CD4-positive, alpha-beta T cell treated with Interleukin-15 for 1 hour (primary cell): ENCODE measurements around the gene BTN2A1.
A peak's percentile ranks its signal among the peaks of the same experiment; 100 is the strongest.
"Not testable (repeated sequence)": the region's sequence is repeated elsewhere in the genome, so short reads cannot be mapped to it uniquely, and the experiment has no call there.

Experiments used
- DNase-seq: peaks from one replicate; pipeline ENCODE4 v3.0.0-alpha.2; 2020

Gene BTN2A1

DNA sequence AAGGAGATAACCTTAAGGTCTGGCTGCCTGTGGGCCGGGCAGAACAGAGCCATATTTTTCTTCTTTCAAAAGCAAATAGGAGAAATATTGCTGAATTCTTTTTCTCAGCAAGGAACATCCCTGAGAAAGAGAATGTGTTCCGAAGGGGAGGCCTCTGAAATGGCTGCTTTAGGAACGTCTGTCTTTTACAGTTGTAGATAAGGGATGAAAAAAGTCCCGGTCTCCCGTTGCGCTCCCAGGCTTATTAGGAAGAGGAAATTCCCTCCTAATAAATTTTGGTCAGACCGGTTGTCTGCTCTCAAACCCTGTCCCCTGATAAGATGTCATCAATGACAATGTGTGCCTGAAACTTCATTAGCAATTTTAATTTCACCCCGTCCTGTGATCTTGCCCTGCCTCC, 24.1 kb upstream of the BTN2A1 start:
- DNase-seq, result not testable (repeated sequence)

- DNase-seq, result no peak
Observed at GRCh38 chr6:26436018-26436417, 21.7 kb upstream of the BTN2A1 start.

GRCh38 chr6:26437550-26437949, 20.2 kb upstream of the BTN2A1 start:
- DNase-seq, result no peak

GRCh38 chr6:26438000-26438399, 19.8 kb upstream of the BTN2A1 start:
- DNase-seq, result no peak

DNA sequence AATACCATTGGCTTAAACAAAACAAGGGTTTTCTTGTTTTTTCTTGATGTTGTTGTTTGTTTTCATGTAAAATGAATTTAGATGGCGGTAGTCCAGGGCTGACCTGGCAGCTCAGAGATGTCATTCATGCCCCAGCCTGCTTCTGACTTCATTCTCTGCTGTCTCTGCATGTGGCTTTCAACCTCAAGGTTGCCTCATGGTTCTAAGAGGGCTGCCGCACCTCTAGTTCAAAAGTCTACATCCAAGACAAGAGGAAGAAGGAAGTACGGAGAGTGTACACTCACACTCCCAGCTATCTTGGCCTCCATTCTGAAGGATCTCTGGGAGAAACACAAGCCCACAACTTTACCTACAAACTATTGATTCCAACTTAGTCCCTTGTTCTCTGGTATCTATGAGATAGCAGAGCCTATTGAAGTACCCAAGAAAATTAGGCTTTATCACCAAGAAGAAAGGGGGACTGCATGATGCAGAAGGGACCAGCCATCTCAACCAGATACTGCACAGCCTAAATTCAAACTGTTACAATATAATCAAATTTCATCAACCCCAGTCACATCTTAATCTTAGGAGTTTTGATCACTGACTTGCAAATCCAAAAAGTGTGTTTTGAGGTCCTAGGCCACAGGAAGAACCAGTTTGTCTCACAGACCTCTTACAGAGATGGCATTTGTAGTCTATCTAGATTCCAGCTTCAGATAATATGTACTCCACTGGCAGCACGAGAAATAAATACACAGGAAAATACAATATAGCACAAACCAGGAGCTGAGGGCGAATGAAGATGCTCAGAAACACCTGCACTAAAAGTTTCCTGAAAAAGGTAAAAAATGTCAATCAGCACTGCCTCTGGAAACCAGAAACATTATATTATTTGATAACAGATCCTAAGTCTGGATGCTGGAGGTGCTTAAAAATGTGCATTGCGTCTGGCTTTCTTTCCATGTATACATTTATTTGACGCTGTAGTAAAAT, 18.3 kb upstream of the BTN2A1 start:
- DNase-seq, result no peak

- DNase-seq, result no peak
Observed at GRCh38 chr6:26440977-26441358, 16.8 kb upstream of the BTN2A1 start.

- no peak for DNase-seq
Observed at GRCh38 chr6:26441977-26442376, 15.8 kb upstream of the BTN2A1 start.

DNA sequence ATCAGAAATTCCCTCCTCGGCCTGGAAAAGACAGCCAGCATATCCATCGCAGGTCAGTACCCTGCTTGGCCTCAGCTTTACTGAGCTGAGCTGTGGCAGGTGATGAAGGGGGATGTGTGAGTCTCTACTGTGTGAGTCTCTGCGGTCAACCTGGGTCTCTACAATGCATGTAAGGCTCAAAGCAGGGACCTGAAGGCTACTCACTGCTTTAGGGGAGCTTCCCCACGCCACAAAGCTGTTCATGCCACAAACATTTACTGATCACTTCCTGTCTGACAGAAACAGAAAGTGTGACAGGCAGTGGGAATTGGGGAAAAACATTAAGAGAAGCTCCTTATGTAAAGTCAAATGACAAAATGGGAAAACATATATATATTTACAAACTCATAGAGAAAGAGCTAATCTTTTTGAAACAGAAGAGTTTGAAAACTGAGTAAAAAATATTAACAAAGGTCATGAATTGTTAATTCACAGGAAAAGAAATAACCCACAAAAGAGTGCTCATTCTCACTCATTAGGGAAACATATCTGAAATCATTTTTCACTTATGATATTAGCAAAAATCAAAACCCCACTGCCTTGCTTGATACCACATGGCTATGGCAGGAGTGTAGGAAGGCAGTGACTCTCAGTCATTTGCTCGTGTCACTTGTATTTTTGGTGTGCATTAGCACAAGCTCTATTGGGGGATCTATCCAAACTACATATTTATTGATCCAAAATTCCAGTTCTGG, 11.7 kb upstream of the BTN2A1 start:
- DNase-seq, result no peak

GRCh38 chr6:26447257-26447656, 10.5 kb upstream of the BTN2A1 start:
- no peak for DNase-seq

- no peak for DNase-seq
Observed at GRCh38 chr6:26450240-26450639, 7.5 kb upstream of the BTN2A1 start.

DNA sequence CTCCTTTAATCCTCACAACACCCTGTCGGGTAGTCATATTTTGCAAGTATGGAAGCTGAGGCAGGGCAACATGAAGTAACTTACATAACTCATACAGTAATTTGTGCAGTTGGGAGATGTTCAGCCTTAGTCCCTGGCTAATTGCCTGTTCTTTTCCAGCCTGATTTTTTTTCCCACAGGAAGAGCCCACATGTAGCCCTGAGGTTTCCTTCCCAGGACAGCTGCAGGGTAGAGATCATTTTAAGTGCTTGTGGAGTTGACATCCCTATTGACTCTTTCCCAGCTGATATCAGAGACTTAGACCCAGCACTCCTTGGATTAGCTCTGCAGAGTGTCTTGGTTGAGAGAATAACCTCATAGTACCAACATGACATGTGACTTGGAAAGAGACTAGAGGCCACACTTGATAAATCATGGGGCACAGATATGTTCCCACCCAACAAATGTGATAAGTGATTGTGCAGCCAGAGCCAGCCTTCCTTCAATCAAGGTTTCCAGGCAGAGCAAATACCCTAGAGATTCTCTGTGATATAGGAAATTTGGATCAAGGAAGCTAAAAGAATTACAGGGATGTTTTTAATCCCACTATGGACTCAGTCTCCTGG, 5.0 kb upstream of the BTN2A1 start:
- DNase-seq, result no peak

GRCh38 chr6:26454631-26455030, 3.1 kb upstream of the BTN2A1 start:
- no peak for DNase-seq

DNA sequence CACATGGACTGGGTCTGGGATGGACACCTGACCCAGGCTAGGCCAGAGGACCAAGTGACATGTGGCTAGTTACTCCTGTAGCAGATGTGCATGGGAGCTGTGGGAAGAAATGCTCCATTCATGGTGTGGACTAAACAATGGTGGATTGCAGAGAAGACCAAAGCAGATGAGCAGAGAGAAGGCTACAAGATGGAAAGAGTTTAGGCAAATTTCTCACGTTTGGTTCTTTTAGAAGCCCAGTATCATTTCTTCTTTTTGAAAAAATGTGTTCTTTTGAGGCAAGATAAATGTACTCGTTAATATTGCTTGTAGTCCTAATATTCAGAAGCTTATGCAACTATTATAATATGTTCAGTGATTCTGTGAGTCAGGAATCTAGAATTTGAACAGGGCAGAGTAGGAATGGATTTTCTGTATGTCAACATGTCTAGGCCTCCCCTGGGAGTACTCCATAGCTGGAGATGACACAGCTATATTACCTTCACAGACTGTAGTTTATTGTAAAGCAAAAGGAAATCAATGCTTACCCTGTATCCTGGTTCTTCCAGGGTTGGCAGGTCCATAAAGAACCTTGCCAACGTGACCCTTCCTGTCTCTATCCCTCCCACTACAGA, 2.3 kb upstream of the BTN2A1 start:
- no peak for DNase-seq

- peak; percentile 17 for DNase-seq
Observed at GRCh38 chr6:26457264-26457805, 420 bp upstream of the BTN2A1 start.

DNA sequence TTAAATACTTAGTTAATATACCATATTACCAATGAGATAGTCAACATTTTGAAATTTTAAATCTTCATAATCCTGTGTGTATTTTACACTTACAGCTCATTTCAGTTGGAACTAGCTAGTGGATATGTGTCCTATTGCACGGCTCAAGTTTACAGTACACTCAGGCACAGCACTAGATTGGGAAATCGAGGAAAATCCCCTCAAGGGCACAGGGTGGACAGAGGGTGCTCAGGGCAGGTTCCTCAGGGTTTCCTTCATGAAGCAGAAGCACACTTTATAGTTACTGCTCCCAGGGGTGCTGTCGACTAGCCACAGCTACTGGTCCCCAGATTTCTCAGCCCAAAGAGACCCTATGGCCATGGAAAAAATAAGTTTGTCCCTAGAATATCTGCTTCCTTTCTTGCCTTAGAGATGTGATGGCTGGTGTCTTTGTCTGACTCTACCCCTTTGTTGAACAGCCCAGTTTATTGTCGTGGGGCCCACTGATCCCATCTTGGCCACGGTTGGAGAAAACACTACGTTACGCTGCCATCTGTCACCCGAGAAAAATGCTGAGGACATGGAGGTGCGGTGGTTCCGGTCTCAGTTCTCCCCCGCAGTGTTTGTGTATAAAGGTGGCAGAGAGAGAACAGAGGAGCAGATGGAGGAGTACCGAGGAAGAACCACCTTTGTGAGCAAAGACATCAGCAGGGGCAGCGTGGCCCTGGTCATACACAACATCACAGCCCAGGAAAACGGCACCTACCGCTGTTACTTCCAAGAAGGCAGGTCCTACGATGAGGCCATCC, 1.5 kb downstream of the BTN2A1 start:
- DNase-seq, result peak; percentile 20

DNA sequence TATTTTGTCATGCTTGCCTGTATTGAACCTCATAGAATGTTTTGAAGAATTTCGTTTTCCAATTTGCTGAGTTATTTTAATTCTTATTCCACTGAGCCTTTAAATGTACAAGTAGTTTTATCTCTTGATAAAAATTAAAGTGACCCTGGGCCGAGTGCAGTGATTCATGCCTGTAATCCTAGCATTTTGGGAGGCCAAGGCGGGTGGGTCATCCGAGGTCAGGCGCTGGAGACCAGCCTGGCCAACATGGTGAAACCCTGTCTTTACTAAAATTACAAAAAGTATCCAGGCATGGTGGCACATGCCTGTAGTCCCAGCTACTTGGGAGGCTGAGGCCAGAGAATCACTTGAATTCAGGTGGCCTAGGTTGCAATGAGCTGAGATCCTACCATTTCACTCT, 3.6 kb downstream of the BTN2A1 start:
- DNase-seq, result not testable (repeated sequence)

GRCh38 chr6:26464014-26464413, 6.3 kb downstream of the BTN2A1 start:
- DNase-seq, result no peak

- no peak for DNase-seq
Observed at GRCh38 chr6:26464416-26465131, 6.8 kb downstream of the BTN2A1 start.

DNA sequence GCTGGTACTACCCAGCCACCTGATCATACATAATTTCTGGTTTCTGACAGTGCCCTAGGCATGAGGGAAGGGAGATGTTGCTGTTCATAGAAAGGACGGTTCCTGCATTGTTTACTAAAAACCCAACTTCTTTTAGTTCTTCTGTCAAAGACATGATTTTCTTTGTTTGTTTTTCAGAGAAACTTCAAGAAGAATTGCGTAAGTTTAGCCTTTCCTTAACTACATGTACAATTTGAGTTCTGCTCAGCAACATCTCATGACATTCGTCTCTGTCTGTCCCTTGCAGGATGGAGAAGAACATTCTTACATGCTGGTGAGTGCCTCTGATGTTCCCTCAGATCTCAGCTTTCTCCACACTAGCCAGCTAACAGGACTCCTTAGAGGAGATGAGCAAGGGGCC, 8.0 kb downstream of the BTN2A1 start:
- DNase-seq, result no peak

- DNase-seq, result no peak
Observed at GRCh38 chr6:26468829-26469228, 11.1 kb downstream of the BTN2A1 start.

DNA sequence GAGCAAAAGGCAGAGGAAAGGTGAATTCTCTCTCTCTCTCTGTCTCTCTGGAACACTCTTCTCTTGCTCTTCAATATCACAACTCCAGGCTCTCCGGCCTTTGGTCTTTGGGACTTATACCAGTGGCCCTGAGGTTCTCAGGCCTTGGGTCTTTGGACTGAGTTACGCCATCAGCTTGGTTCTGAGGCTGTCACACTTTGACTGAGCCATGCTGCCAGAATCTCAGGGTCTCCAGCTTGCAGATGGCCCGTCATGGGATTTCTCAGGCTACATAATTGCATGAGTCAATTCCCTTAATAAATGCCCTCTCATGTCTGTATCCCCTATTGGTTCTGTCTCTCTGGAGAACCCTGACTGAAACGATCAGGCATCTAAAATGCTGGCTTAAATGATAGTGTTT, 12.9 kb downstream of the BTN2A1 start:
- DNase-seq, result no peak
